Omental fat pad (tissue), 4 donors: ENCODE measurements around the gene PDE4A. TPM values are rescaled to one million over a fixed set of nuclear protein-coding genes. Genes with fewer than 3 reads are reported as not detected.

Experiments used
- total RNA-seq, 4 donors: library from RNA; depleted of rRNA; stranded (reverse); fragments of >200 nt; gene quantifications; one replicate each; pipeline ENCODE4 v1.1.0, GENCODE V29; 2016

Gene PDE4A
- total RNA-seq, 4 donors from 2014 or later, result 9.8 to 30.3 (median 16.2) TPM

Other genes with a start within 250 kb of the PDE4A start
- gene DNMT1, start 225.6 kb upstream of the PDE4A start, total RNA-seq, result 10 to 100 TPM; 38.4 to 84.7 (median 50.2) TPM
- 10 to 100 TPM; 15.1 to 16.8 (median 15.9) TPM for gene S1PR2, start 189.2 kb upstream of the PDE4A start, total RNA-seq
- 10 to 100 TPM; 44.6 to 73.3 (median 65.7) TPM for gene MRPL4, start 168.3 kb upstream of the PDE4A start, total RNA-seq
- 100 to 1,000 TPM in 2 of 4 donors, 10 to 100 TPM in 2; 20.7 to 286 (median 81.0) TPM for gene ICAM1, start 149.4 kb upstream of the PDE4A start, total RNA-seq
- 1 to 10 TPM in 3 of 4 donors, under 1 TPM in 1; 0.82 to 7.5 (median 2.0) TPM for gene ICAM4, start 133.6 kb upstream of the PDE4A start, total RNA-seq
- 1 to 10 TPM in 1 of 4 donors, under 1 TPM in 3; 0.31 to 1.1 (median 0.53) TPM for gene ICAM5, start 130.6 kb upstream of the PDE4A start, total RNA-seq
- 1 to 10 TPM in 1 of 4 donors, under 1 TPM in 3; 0.19 to 2.4 (median 0.94) TPM for gene ZGLP1, start 110.7 kb upstream of the PDE4A start, total RNA-seq
- 10 to 100 TPM in 3 of 4 donors, 1 to 10 TPM in 1; 9.0 to 26.2 (median 17.8) TPM for gene FDX2, start 104.5 kb upstream of the PDE4A start, total RNA-seq
- gene RAVER1, start 87.0 kb upstream of the PDE4A start, total RNA-seq, result 10 to 100 TPM; 12.4 to 23.9 (median 15.8) TPM
- gene ICAM3, start 80.9 kb upstream of the PDE4A start, total RNA-seq, result 10 to 100 TPM in 1 of 4 donors, 1 to 10 TPM in 3; 7.7 to 41.1 (median 9.4) TPM
- 100 to 1,000 TPM in 1 of 4 donors, 10 to 100 TPM in 3; 60.2 to 137 (median 76.9) TPM for gene TYK2, start 40.0 kb upstream of the PDE4A start, total RNA-seq
- gene CDC37, start 17.0 kb upstream of the PDE4A start, total RNA-seq, result 100 to 1,000 TPM; 146 to 308 (median 195) TPM
- gene KEAP1, start 82.8 kb downstream of the PDE4A start, total RNA-seq, result 10 to 100 TPM; 53.2 to 65.6 (median 59.3) TPM
- gene S1PR5, start 96.9 kb downstream of the PDE4A start, total RNA-seq, result under 1 TPM; 0.47 to 0.72 (median 0.56) TPM
- 10 to 100 TPM; 12.9 to 16.6 (median 15.4) TPM for gene ATG4D, start 123.4 kb downstream of the PDE4A start, total RNA-seq
- gene KRI1, start 145.5 kb downstream of the PDE4A start, total RNA-seq, result 10 to 100 TPM in 3 of 4 donors, 1 to 10 TPM in 1; 9.1 to 36.3 (median 16.3) TPM
- gene CDKN2D, start 148.4 kb downstream of the PDE4A start, total RNA-seq, result 10 to 100 TPM in 1 of 4 donors, 1 to 10 TPM in 3; 2.9 to 21.4 (median 7.5) TPM
- 1 to 10 TPM in 3 of 4 donors, not detected in 1; 1.8 to 8.2 (median 2.4) TPM for gene AP1M2, start 166.8 kb downstream of the PDE4A start, total RNA-seq
- 100 to 1,000 TPM in 2 of 4 donors, 10 to 100 TPM in 2; 49.3 to 114 (median 85.0) TPM for gene SLC44A2, start 205.0 kb downstream of the PDE4A start, total RNA-seq
- gene ILF3, start 233.8 kb downstream of the PDE4A start, total RNA-seq, result 100 to 1,000 TPM; 101 to 237 (median 120) TPM